Fibroblast of peridontal ligament (primary cell): ENCODE results near the gene ALPL.
A peak's percentile ranks its signal among the peaks of the same experiment; 100 is the strongest.
"Not testable (repeated sequence)": the region's sequence is repeated elsewhere in the genome, so short reads cannot be mapped to it uniquely, and the experiment has no call there.

Source experiments
- DNase-seq: peaks from one replicate; pipeline ENCODE4 v3.0.0-alpha.2; 2010; ENCODE audit errors: extremely low read depth

ALPL gene

GRCh38 chr1:21559788-21560567 lies 50.8 kb downstream of the ALPL start:
- DNase-seq = no peak

GRCh38 chr1:21560916-21561638 lies 51.9 kb downstream of the ALPL start:
- no peak for DNase-seq

GRCh38 chr1:21562896-21563295 lies 53.7 kb downstream of the ALPL start:
- DNase-seq = no peak

- DNase-seq = no peak
These were observed 54.7 kb downstream of the ALPL start for GRCh38 chr1:21563971-21564370.

GRCh38 chr1:21564521-21565095 lies 55.4 kb downstream of the ALPL start:
- DNase-seq = peak; percentile 26

- DNase-seq = no peak
These were observed 56.1 kb downstream of the ALPL start for GRCh38 chr1:21565285-21565684.

GRCh38 chr1:21566361-21566760 lies 57.1 kb downstream of the ALPL start:
- DNase-seq = not testable (repeated sequence)

- peak; percentile 85 for DNase-seq
These were observed 58.2 kb downstream of the ALPL start for GRCh38 chr1:21567241-21568005.

- DNase-seq = peak; percentile 18
These were observed 59.0 kb downstream of the ALPL start for GRCh38 chr1:21568006-21568746.

GRCh38 chr1:21568809-21569385 lies 59.7 kb downstream of the ALPL start:
- DNase-seq = peak; percentile 18

- no peak for DNase-seq
These were observed 60.8 kb downstream of the ALPL start for GRCh38 chr1:21569820-21570527.

- no peak for DNase-seq
These were observed 61.3 kb downstream of the ALPL start for GRCh38 chr1:21570528-21570875.

GRCh38 chr1:21570885-21571284 lies 61.7 kb downstream of the ALPL start:
- no peak for DNase-seq

GRCh38 chr1:21572221-21572620 lies 63.0 kb downstream of the ALPL start:
- DNase-seq = no peak

- no peak for DNase-seq
These were observed 63.6 kb downstream of the ALPL start for GRCh38 chr1:21572735-21573277.

GRCh38 chr1:21573475-21573874 lies 64.3 kb downstream of the ALPL start:
- DNase-seq = no peak

GRCh38 chr1:21573971-21574465 lies 64.8 kb downstream of the ALPL start:
- peak; percentile 71 for DNase-seq

GRCh38 chr1:21574466-21575151 lies 65.4 kb downstream of the ALPL start:
- DNase-seq = peak; percentile 29

- DNase-seq = no peak
These were observed 66.2 kb downstream of the ALPL start for GRCh38 chr1:21575351-21575942.
